Astrocyte (in vitro differentiated cells and primary cell): ENCODE measurements around the gene GABBR2. TPM values are rescaled to one million over a fixed set of nuclear protein-coding genes. Genes with fewer than 3 reads are reported as not detected.

Experiments
- DNase-seq: peaks from one replicate; pipeline ENCODE4 v3.0.0-alpha.2; 2010; ENCODE audit warnings: low read depth
- FAIRE-seq: peaks from 2 replicates; lab custom pipeline; 2011; peaks lifted over from hg19 to GRCh38; lab: Jason Lieb, UNC
- H2AFZ ChIP-seq: 2 replicates; pipeline ENCODE4 v1.6.0; 2012; ENCODE audit warnings: low read depth, low read length, inconsistent platforms
- H3K27ac ChIP-seq: 2 replicates; pipeline ENCODE4 v1.5.1; 2011; ENCODE audit warnings: low read depth, low read length, inconsistent platforms
- H3K27me3 ChIP-seq: 2 replicates; pipeline ENCODE4 v1.6.0; 2011; ENCODE audit warnings: low read length, inconsistent platforms; ENCODE audit not compliant: insufficient read depth
- H3K36me3 ChIP-seq: 2 replicates; pipeline ENCODE4 v1.5.1; 2011; ENCODE audit warnings: low read length, inconsistent platforms; ENCODE audit not compliant: insufficient read depth
- H3K4me1 ChIP-seq: 2 replicates; pipeline ENCODE4 v1.5.1; 2011; ENCODE audit warnings: low read length, inconsistent platforms; ENCODE audit not compliant: insufficient read depth
- H3K4me2 ChIP-seq: 2 replicates; pipeline ENCODE4 v1.6.0; 2012; ENCODE audit warnings: low read length, inconsistent platforms
- H3K4me3 ChIP-seq: 2 replicates; pipeline ENCODE4 v1.5.1; 2011; ENCODE audit warnings: low read depth, mild to moderate bottlenecking, low read length, inconsistent platforms; ENCODE audit not compliant: insufficient read depth
- H3K79me2 ChIP-seq: 2 replicates; pipeline ENCODE4 v1.6.0; 2012; ENCODE audit warnings: mild to moderate bottlenecking, low read length, inconsistent platforms; ENCODE audit not compliant: insufficient read depth
- H3K9ac ChIP-seq: 2 replicates; pipeline ENCODE4 v1.6.0; 2012; ENCODE audit warnings: mild to moderate bottlenecking, low read length, inconsistent platforms
- H3K9me3 ChIP-seq: 2 replicates; pipeline ENCODE4 v1.5.1; 2012; ENCODE audit warnings: low read depth, mild to moderate bottlenecking, low read length, inconsistent platforms; ENCODE audit not compliant: insufficient read depth
- H4K20me1 ChIP-seq: 2 replicates; pipeline ENCODE4 v1.6.0; 2012; ENCODE audit warnings: low read length, inconsistent platforms; ENCODE audit not compliant: insufficient read depth
- H3K27ac Mint-ChIP-seq: one replicate; pipeline ENCODE4 v1.8.0; 2021; ENCODE audit warnings: mild to moderate bottlenecking, mixed read lengths; ENCODE audit not compliant: unreplicated experiment
- H3K27me3 Mint-ChIP-seq: one replicate; pipeline ENCODE4 v1.8.0; 2021; ENCODE audit warnings: low read depth, mixed read lengths; ENCODE audit not compliant: unreplicated experiment
- H3K36me3 Mint-ChIP-seq: one replicate; pipeline ENCODE4 v1.8.0; 2021; ENCODE audit warnings: low read depth, mixed read lengths; ENCODE audit not compliant: unreplicated experiment
- H3K4me1 Mint-ChIP-seq: one replicate; pipeline ENCODE4 v1.8.0; 2021; ENCODE audit warnings: low read depth, mixed read lengths; ENCODE audit not compliant: unreplicated experiment
- H3K4me3 Mint-ChIP-seq: one replicate; pipeline ENCODE4 v1.8.0; 2021; ENCODE audit warnings: mild to moderate bottlenecking, moderate library complexity, mixed read lengths; ENCODE audit not compliant: unreplicated experiment
- H3K9me3 Mint-ChIP-seq: one replicate; pipeline ENCODE4 v1.8.0; 2021; ENCODE audit warnings: mild to moderate bottlenecking, mixed read lengths; ENCODE audit not compliant: unreplicated experiment
- EZH2 ChIP-seq: IDR thresholded peaks from 2 replicates; pipeline ENCODE4 v1.6.1; 2012; ENCODE audit warnings: mild to moderate bottlenecking, low read length, inconsistent platforms; ENCODE audit not compliant: insufficient read depth
- total RNA-seq: library from RNA; stranded (reverse); gene quantifications from 2 replicates; pipeline ENCODE4 v1.2.1, GENCODE V29; 2021
- TF ChIP-seq, protein P1 (sequence below): IDR thresholded peaks from 2 replicates; pipeline ENCODE4 v1.5.1; 2011; ENCODE audit warnings: low read depth, mild to moderate bottlenecking, inconsistent platforms, low read length, moderate library complexity; ENCODE audit not compliant: insufficient read depth

Gene GABBR2
- total RNA-seq, 1 donor from 2014 or later = 2.0 TPM

DNA sequence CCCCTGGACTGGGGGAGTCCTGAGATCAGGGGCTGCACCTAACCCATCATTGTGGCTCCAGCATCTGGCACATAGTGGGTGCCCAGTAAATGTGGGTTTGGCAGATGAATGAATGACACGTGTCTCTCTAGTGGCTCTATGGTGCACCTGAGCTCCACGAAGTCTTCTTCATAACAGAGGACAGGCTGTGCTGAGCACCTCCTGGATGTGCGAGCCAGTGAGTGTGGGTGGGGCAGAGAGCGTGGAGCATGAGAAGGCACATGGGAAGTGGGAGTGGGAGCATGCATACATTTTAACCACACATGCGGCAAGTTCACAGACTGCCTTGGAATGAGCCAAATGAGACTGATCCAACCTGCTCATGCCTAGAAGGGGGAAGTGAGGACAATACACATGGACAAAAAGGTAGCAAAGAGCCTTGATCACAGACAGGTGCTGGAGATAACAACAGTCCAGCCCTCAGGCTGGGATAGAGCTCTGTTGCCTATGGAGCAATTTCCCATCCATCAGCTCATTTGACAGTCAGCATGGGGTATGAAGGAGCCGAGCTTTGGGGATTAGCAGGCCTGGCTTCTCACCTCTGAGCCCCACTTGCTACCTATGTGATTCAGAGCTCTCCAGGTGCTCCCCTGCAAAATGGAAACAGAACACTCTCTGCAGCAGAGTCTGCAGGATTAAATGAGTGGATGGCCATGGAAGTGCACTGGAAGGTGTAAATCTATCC is 377.0 kb downstream of the GABBR2 start:
- H2AFZ ChIP-seq = no peak overlapping the region
- Mint-ChIP-seq H3K9me3 (no peaks in the 10 kb centered on the region), H3K4me1 (peaks cover 11% of the 10 kb centered on the region), H3K36me3 (no peaks in the 10 kb centered on the region), H3K4me3 (no peak overlapping the region), H3K27me3 (peaks cover 8% of the 10 kb centered on the region), H3K27ac (no peak overlapping the region)
- no peak for FAIRE-seq
- no peaks in the 10 kb centered on the region for H3K27me3 ChIP-seq
- H3K27ac ChIP-seq = no peak overlapping the region
- no peaks in the 10 kb centered on the region for H3K9me3 ChIP-seq
- no peaks in the 10 kb centered on the region for H3K36me3 ChIP-seq
- no peak for TF ChIP-seq EZH2
- TF ChIP-seq, protein P1, sequence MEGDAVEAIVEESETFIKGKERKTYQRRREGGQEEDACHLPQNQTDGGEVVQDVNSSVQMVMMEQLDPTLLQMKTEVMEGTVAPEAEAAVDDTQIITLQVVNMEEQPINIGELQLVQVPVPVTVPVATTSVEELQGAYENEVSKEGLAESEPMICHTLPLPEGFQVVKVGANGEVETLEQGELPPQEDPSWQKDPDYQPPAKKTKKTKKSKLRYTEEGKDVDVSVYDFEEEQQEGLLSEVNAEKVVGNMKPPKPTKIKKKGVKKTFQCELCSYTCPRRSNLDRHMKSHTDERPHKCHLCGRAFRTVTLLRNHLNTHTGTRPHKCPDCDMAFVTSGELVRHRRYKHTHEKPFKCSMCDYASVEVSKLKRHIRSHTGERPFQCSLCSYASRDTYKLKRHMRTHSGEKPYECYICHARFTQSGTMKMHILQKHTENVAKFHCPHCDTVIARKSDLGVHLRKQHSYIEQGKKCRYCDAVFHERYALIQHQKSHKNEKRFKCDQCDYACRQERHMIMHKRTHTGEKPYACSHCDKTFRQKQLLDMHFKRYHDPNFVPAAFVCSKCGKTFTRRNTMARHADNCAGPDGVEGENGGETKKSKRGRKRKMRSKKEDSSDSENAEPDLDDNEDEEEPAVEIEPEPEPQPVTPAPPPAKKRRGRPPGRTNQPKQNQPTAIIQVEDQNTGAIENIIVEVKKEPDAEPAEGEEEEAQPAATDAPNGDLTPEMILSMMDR = no peak
- no peak for DNase-seq
- no peak overlapping the region for H3K4me2 ChIP-seq
- H3K9ac ChIP-seq = no peak overlapping the region
- H3K79me2 ChIP-seq = no peaks in the 10 kb centered on the region
- peaks cover 9% of the 10 kb centered on the region for H3K4me1 ChIP-seq
- no peaks in the 10 kb centered on the region for H4K20me1 ChIP-seq
- H3K4me3 ChIP-seq = no peak overlapping the region

- H3K4me2 ChIP-seq = no peak overlapping the region
- peaks cover 9% of the 10 kb centered on the region for H3K4me1 ChIP-seq
- no peak overlapping the region for H3K27ac Mint-ChIP-seq
- no peak overlapping the region for H3K9ac ChIP-seq
- H3K4me3 Mint-ChIP-seq = no peak overlapping the region
- no peak overlapping the region for H3K4me3 ChIP-seq
- H2AFZ ChIP-seq = no peak overlapping the region
- no peaks in the 10 kb centered on the region for H3K36me3 Mint-ChIP-seq
- peak; percentile 76 for DNase-seq
- FAIRE-seq = no peak
- TF ChIP-seq, protein P1 = no peak
- no peak for TF ChIP-seq EZH2
- H3K9me3 ChIP-seq = no peaks in the 10 kb centered on the region
- no peaks in the 10 kb centered on the region for H3K9me3 Mint-ChIP-seq
- no peaks in the 10 kb centered on the region for H3K79me2 ChIP-seq
- no peaks in the 10 kb centered on the region for H3K36me3 ChIP-seq
- H3K27me3 Mint-ChIP-seq = peaks cover 6% of the 10 kb centered on the region
- H3K4me1 Mint-ChIP-seq = peaks cover 11% of the 10 kb centered on the region
- H3K27ac ChIP-seq = no peak overlapping the region
- H4K20me1 ChIP-seq = no peaks in the 10 kb centered on the region
- H3K27me3 ChIP-seq = no peaks in the 10 kb centered on the region
Measured at GRCh38 chr9:98330831-98331230, 377.9 kb downstream of the GABBR2 start.

- DNase-seq (no peak), FAIRE-seq (no peak)
- H3K9me3 Mint-ChIP-seq = no peaks in the 10 kb centered on the region
- no peaks in the 10 kb centered on the region for H3K36me3 Mint-ChIP-seq
- Histone ChIP-seq H3K4me3 (no peak overlapping the region), H2AFZ (no peak overlapping the region), H3K79me2 (no peaks in the 10 kb centered on the region), H4K20me1 (no peaks in the 10 kb centered on the region), H3K9ac (no peak overlapping the region), H3K4me1 (peaks cover 10% of the 10 kb centered on the region), H3K27me3 (no peaks in the 10 kb centered on the region), H3K4me2 (no peak overlapping the region), H3K9me3 (no peaks in the 10 kb centered on the region), H3K27ac (no peak overlapping the region), H3K36me3 (no peaks in the 10 kb centered on the region)
- H3K4me3 Mint-ChIP-seq = no peak overlapping the region
- H3K4me1 Mint-ChIP-seq = peaks cover 8% of the 10 kb centered on the region
- peaks cover 3% of the 10 kb centered on the region for H3K27me3 Mint-ChIP-seq
- TF ChIP-seq, protein P1 = no peak
- no peak for TF ChIP-seq EZH2
- no peak overlapping the region for H3K27ac Mint-ChIP-seq
Measured at GRCh38 chr9:98329904-98330303, 378.8 kb downstream of the GABBR2 start.
